Measurements from ENCODE around the gene PRPSAP1. TPM values are rescaled to one million over a fixed set of nuclear protein-coding genes. Genes with fewer than 3 reads are reported as not detected.

PRPSAP1 gene
- total RNA-seq, 1 experiment from 2014 or later: 25.9 TPM

GRCh38 chr17:76296889-76297288 is 56.8 kb downstream of the PRPSAP1 start:
- H3K4me3 Mint-ChIP-seq (ENCODE audit: unreplicated experiment): no peak overlapping the region
- H3K27ac Mint-ChIP-seq (ENCODE audit: low read depth, unreplicated experiment): no peak overlapping the region
- no peaks in the 10 kb centered on the region for H3K27me3 Mint-ChIP-seq (ENCODE audit: insufficient read depth, unreplicated experiment)
- no peak for TF ChIP-seq CTCF (IDR thresholded peaks at IDR 0.05; ENCODE audit: unreplicated experiment)
- no peaks in the 10 kb centered on the region for H3K9me3 Mint-ChIP-seq (ENCODE audit: unreplicated experiment)
- BruUV-seq (replicated peaks): no TSS peak
- ChIA-PET CTCF (interaction anchor here (0.6 to 3.8 kb wide), 6 partner anchors 9 to 282 kb away, joined by 3 to 32 read pairs (median 4); partner anchors contain the start of gene EXOC7), POLR2A (no interaction called here)
- no peaks in the 10 kb centered on the region for H3K4me1 Mint-ChIP-seq (ENCODE audit: insufficient read depth, unreplicated experiment)
- no peak for DNase-seq (ENCODE audit: unreplicated experiment)
- no peaks in the 10 kb centered on the region for H3K36me3 Mint-ChIP-seq (ENCODE audit: insufficient read depth, unreplicated experiment)
- intact Hi-C loops (cut with micrococcal nuclease): no loop called here

GRCh38 chr17:76296186-76296585 is 57.5 kb downstream of the PRPSAP1 start:
- CTCF ChIA-PET: interaction anchor here (0.6 to 1.7 kb wide), 5 partner anchors 15 to 282 kb away, joined by 3 to 7 read pairs (median 3); partner anchors contain the start of genes EXOC7 and SPHK1
- DNase-seq (ENCODE audit: unreplicated experiment): no peak
- Mint-ChIP-seq H3K27me3 (ENCODE audit: insufficient read depth, unreplicated experiment) (no peaks in the 10 kb centered on the region), H3K9me3 (ENCODE audit: unreplicated experiment) (no peaks in the 10 kb centered on the region), H3K36me3 (ENCODE audit: insufficient read depth, unreplicated experiment) (no peaks in the 10 kb centered on the region), H3K4me3 (ENCODE audit: unreplicated experiment) (no peak overlapping the region), H3K27ac (ENCODE audit: low read depth, unreplicated experiment) (no peak overlapping the region), H3K4me1 (ENCODE audit: insufficient read depth, unreplicated experiment) (no peaks in the 10 kb centered on the region)
- intact Hi-C loops (cut with micrococcal nuclease): no loop called here
- TF ChIP-seq CTCF (IDR thresholded peaks at IDR 0.05; ENCODE audit: unreplicated experiment): no peak
- no TSS peak for BruUV-seq (replicated peaks)
- POLR2A ChIA-PET: interaction anchor here (0.6 kb wide), 1 partner anchor 148 kb away, joined by 3 read pairs; no protein-coding TSS in a partner anchor

- no peak for TF ChIP-seq CTCF (IDR thresholded peaks at IDR 0.05; ENCODE audit: unreplicated experiment)
- BruUV-seq (replicated peaks): no TSS peak
- H3K27ac Mint-ChIP-seq (ENCODE audit: low read depth, unreplicated experiment): no peak overlapping the region
- no peaks in the 10 kb centered on the region for H3K27me3 Mint-ChIP-seq (ENCODE audit: insufficient read depth, unreplicated experiment)
- no peaks in the 10 kb centered on the region for H3K9me3 Mint-ChIP-seq (ENCODE audit: unreplicated experiment)
- DNase-seq (ENCODE audit: unreplicated experiment): no peak
- H3K4me1 Mint-ChIP-seq (ENCODE audit: insufficient read depth, unreplicated experiment): no peaks in the 10 kb centered on the region
- no peak overlapping the region for H3K4me3 Mint-ChIP-seq (ENCODE audit: unreplicated experiment)
- intact Hi-C loops (cut with micrococcal nuclease): no loop called here
- POLR2A ChIA-PET: interaction anchor here (0.6 kb wide), 1 partner anchor 111 kb away, joined by 3 read pairs; no protein-coding TSS in a partner anchor
- CTCF ChIA-PET: interaction anchor here (0.6 kb wide), 1 partner anchor 37 kb away, joined by 3 read pairs; no protein-coding TSS in a partner anchor
- H3K36me3 Mint-ChIP-seq (ENCODE audit: insufficient read depth, unreplicated experiment): peaks cover 6% of the 10 kb centered on the region
Observed at GRCh38 chr17:76293106-76293505, 60.6 kb downstream of the PRPSAP1 start.

- no peaks in the 10 kb centered on the region for H3K9me3 Mint-ChIP-seq (ENCODE audit: unreplicated experiment)
- intact Hi-C loops (cut with micrococcal nuclease): no loop called here
- peaks cover 6% of the 10 kb centered on the region for H3K36me3 Mint-ChIP-seq (ENCODE audit: insufficient read depth, unreplicated experiment)
- no peak overlapping the region for H3K4me3 Mint-ChIP-seq (ENCODE audit: unreplicated experiment)
- ChIA-PET POLR2A (no interaction called here), CTCF (no interaction called here)
- no TSS peak for BruUV-seq (replicated peaks)
- DNase-seq (ENCODE audit: unreplicated experiment): no peak
- no peaks in the 10 kb centered on the region for H3K4me1 Mint-ChIP-seq (ENCODE audit: insufficient read depth, unreplicated experiment)
- H3K27me3 Mint-ChIP-seq (ENCODE audit: insufficient read depth, unreplicated experiment): no peaks in the 10 kb centered on the region
- no peak overlapping the region for H3K27ac Mint-ChIP-seq (ENCODE audit: low read depth, unreplicated experiment)
- TF ChIP-seq CTCF (IDR thresholded peaks at IDR 0.05; ENCODE audit: unreplicated experiment): no peak
Observed at GRCh38 chr17:76292567-76292966, 61.1 kb downstream of the PRPSAP1 start.

Data from MCF 10A (cell line).